Gastroesophageal sphincter (tissue), 3 donors: ENCODE results near the gene VAV2.

Source experiments
- POLR2AphosphoS5 ChIP-seq: sonication (generic); formaldehyde crosslinking; IDR thresholded peaks from one replicate; pipeline ENCODE4 v1.6.1; 2017; ENCODE audit warnings: antibody characterized with exemption
- TF ChIP-seq, protein P1 (sequence below), 4 experiments: fragments of 200-600 bp in 2 of 4; fragments of 450-650 bp in 2 of 4; sonication (generic) in 1 of 4; IDR thresholded peaks; one replicate each; pipeline ENCODE4 v1.5.1; 2017 to 2019; ENCODE audit warnings: antibody characterized with exemption in 4 of 4, mild to moderate bottlenecking in 2 of 4, moderate library complexity in 2 of 4

DNA sequence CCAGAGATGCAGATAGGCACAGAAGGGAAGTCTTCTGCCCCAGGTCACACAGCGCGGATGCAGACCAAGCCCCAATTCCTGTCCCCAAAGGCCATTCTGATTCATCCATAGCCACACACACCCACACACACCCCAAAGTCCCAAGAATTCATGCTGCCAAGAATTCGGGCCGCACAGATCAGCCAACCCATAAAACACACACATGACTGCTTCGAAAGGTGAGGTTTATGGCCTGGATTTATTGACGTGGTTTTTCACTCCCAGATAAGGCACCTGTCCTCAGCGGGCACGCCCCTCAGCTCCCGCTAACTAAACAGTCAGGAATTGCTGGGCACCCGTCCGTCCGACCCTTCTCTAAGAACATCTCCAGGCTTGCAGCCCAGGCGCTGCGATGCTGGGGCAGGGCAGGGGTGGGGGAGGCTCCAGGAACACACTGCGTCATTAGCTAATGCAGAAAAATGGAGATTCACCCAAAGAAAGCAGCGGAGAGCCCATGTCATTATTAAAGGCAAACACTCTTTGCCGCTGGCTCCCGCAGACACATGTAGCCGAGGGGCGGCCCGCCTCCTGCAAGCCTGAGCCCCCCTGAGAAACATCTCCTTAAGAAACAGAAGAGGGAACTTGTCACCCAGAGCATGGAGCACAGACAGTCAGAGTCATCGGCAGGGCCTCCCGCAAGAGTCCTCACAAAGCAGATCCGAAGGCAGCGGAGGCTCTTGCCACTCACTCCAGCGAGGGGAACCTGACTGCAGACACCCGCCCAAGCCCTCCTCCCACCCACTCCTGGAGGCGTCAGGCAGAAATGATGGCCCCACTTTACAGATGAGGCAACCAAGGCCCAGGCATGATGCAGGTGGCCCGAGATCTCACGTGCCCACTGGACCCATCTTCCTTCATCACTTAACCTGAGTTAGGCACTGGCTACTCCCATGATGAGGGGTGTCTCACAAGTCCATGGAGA lies 19.9 kb downstream of the VAV2 start:
- TF ChIP-seq, protein P1, sequence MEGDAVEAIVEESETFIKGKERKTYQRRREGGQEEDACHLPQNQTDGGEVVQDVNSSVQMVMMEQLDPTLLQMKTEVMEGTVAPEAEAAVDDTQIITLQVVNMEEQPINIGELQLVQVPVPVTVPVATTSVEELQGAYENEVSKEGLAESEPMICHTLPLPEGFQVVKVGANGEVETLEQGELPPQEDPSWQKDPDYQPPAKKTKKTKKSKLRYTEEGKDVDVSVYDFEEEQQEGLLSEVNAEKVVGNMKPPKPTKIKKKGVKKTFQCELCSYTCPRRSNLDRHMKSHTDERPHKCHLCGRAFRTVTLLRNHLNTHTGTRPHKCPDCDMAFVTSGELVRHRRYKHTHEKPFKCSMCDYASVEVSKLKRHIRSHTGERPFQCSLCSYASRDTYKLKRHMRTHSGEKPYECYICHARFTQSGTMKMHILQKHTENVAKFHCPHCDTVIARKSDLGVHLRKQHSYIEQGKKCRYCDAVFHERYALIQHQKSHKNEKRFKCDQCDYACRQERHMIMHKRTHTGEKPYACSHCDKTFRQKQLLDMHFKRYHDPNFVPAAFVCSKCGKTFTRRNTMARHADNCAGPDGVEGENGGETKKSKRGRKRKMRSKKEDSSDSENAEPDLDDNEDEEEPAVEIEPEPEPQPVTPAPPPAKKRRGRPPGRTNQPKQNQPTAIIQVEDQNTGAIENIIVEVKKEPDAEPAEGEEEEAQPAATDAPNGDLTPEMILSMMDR (IDR thresholded peaks at IDR 0.05): no peak
- no peak for TF ChIP-seq POLR2AphosphoS5
